KMS-11 (cell line): ENCODE results near the gene COL25A1.

ENCODE experiments used
- H2AFZ ChIP-seq: fragments of 200-600 bp; sonication (generic); 2 replicates; pipeline ENCODE4 v1.6.1; 2016; ENCODE audit warnings: antibody characterized with exemption, mixed run types, low read depth
- H3K27ac ChIP-seq: fragments of 200-600 bp; sonication (generic); 2 replicates; pipeline ENCODE4 v1.6.1; 2016; ENCODE audit warnings: mild to moderate bottlenecking, mixed run types
- H3K27me3 ChIP-seq: fragments of 200-600 bp; sonication (generic); 2 replicates; pipeline ENCODE4 v1.6.1; 2017; ENCODE audit warnings: mild to moderate bottlenecking, low read depth, mixed run types, moderate library complexity; ENCODE audit not compliant: insufficient read depth
- H3K36me3 ChIP-seq: fragments of 200-600 bp; sonication (generic); 2 replicates; pipeline ENCODE4 v1.6.1; 2017; ENCODE audit warnings: mild to moderate bottlenecking, mixed run types; ENCODE audit not compliant: insufficient read depth
- H3K4me1 ChIP-seq: fragments of 200-600 bp; sonication (generic); 2 replicates; pipeline ENCODE4 v1.6.1; 2016; ENCODE audit warnings: mild to moderate bottlenecking, low read depth, mixed run types; ENCODE audit not compliant: poor library complexity, severe bottlenecking
- H3K4me2 ChIP-seq: fragments of 200-600 bp; sonication (generic); 2 replicates; pipeline ENCODE4 v1.7.0; 2016; ENCODE audit warnings: mild to moderate bottlenecking, mixed run types
- H3K4me3 ChIP-seq: fragments of 200-600 bp; sonication (generic); IDR thresholded peaks from 2 replicates; pipeline ENCODE4 v1.6.1; 2017; ENCODE audit warnings: low read depth, low read length, mixed read lengths; ENCODE audit not compliant: insufficient read depth
- H3K79me2 ChIP-seq: fragments of 200-600 bp; sonication (generic); 2 replicates; pipeline ENCODE4 v1.6.1; 2016; ENCODE audit warnings: low read depth, mixed run types; ENCODE audit not compliant: insufficient read depth
- H3K9ac ChIP-seq: fragments of 200-600 bp; sonication (generic); 2 replicates; pipeline ENCODE4 v1.6.1; 2016; ENCODE audit warnings: mild to moderate bottlenecking, mixed run types
- H4K20me1 ChIP-seq: fragments of 200-600 bp; sonication (generic); 2 replicates; pipeline ENCODE4 v1.6.1; 2016; ENCODE audit warnings: mild to moderate bottlenecking, mixed run types; ENCODE audit not compliant: insufficient read depth
- CTCF ChIP-seq: fragments of 200-600 bp; sonication (generic); conservative IDR thresholded peaks from 2 replicates; pipeline ENCODE4 v1.6.1; 2017; ENCODE audit warnings: low read depth, mild to moderate bottlenecking, antibody characterized with exemption, low read length, moderate library complexity, mixed read lengths

Gene COL25A1

GRCh38 chr4:109266891-109267290 lies 35.6 kb downstream of the COL25A1 start:
- Histone ChIP-seq H3K36me3 (no peaks in the 10 kb centered on the region), H3K4me1 (peaks cover 18% of the 10 kb centered on the region), H3K27ac (peak overlapping the region; percentile 14; the same call in 1 of the 2 replicates), H3K4me3 (no peak overlapping the region), H4K20me1 (no peaks in the 10 kb centered on the region), H2AFZ (no peak overlapping the region), H3K4me2 (peak overlapping the region; percentile 43), H3K9ac (no peak overlapping the region), H3K27me3 (no peaks in the 10 kb centered on the region), H3K79me2 (no peaks in the 10 kb centered on the region)
- no peak for TF ChIP-seq CTCF

GRCh38 chr4:109266236-109266635 lies 36.2 kb downstream of the COL25A1 start:
- no peak for TF ChIP-seq CTCF
- no peak overlapping the region for H3K4me3 ChIP-seq
- peak overlapping the region; percentile 43; the same call in 1 of the 2 replicates for H3K4me2 ChIP-seq
- no peaks in the 10 kb centered on the region for H3K36me3 ChIP-seq
- H3K79me2 ChIP-seq = no peaks in the 10 kb centered on the region
- peaks cover 18% of the 10 kb centered on the region for H3K4me1 ChIP-seq
- H2AFZ ChIP-seq = no peak overlapping the region
- no peak overlapping the region for H3K9ac ChIP-seq
- H3K27me3 ChIP-seq = no peaks in the 10 kb centered on the region
- H4K20me1 ChIP-seq = no peaks in the 10 kb centered on the region
- H3K27ac ChIP-seq = no peak overlapping the region

DNA sequence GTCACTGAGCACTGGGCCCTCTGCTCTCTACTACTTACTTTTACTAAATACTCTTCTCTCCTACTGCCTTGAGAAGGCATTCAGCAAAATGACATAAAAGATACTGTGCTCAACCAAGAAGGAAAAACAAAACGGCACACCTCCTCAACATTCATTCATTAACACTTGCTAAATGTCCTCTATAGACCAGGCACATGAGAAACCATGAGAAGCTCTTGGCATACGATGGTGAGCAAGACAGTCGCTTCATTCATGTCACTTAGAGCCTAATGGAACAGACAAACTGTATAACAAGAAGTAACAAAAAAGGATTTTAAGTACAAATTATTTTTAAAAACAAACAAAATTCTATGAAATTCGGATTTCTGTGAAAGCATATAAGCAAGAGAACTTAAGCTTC lies 38.7 kb downstream of the COL25A1 start:
- Histone ChIP-seq H3K4me2 (no peak overlapping the region), H3K79me2 (no peaks in the 10 kb centered on the region), H3K27ac (no peak overlapping the region), H3K27me3 (no peaks in the 10 kb centered on the region), H2AFZ (no peak overlapping the region), H3K4me3 (no peak overlapping the region), H3K9ac (no peak overlapping the region), H3K4me1 (peaks cover 18% of the 10 kb centered on the region), H3K36me3 (no peaks in the 10 kb centered on the region), H4K20me1 (no peaks in the 10 kb centered on the region)
- no peak for TF ChIP-seq CTCF

GRCh38 chr4:109256818-109257217 lies 45.6 kb downstream of the COL25A1 start:
- Histone ChIP-seq H3K79me2 (no peaks in the 10 kb centered on the region), H3K9ac (no peak overlapping the region), H3K4me2 (no peak overlapping the region), H3K36me3 (no peaks in the 10 kb centered on the region), H3K27ac (no peak overlapping the region), H4K20me1 (no peaks in the 10 kb centered on the region), H2AFZ (no peak overlapping the region), H3K4me1 (no peaks in the 10 kb centered on the region), H3K27me3 (no peaks in the 10 kb centered on the region), H3K4me3 (no peak overlapping the region)
- TF ChIP-seq CTCF = no peak
